G401 (cell line): ENCODE data around the gene KIF21A. TPM values are rescaled to one million over a fixed set of nuclear protein-coding genes. Genes with fewer than 3 reads are reported as not detected.

ENCODE experiments used
- DNase-seq: peaks from one replicate; pipeline ENCODE4 v3.0.0-alpha.2; 2015; ENCODE audit warnings: low spot score
- in situ Hi-C: cut with HindIII; loops from 2 replicates; pipeline ENCODE4 v1.10.0; 2016; ENCODE audit warnings: low sequenced_read_pairs, mixed read lengths
- total RNA-seq: library from RNA; depleted of rRNA; stranded (reverse); fragments of >200 nt; shearing (Covaris generic); gene quantifications from 2 replicates; pipeline ENCODE4 v1.2.3, GENCODE V29; 2014

The KIF21A gene
- total RNA-seq, 1 experiment from 2014 or later: 11.0 TPM

GRCh38 chr12:39401459-39401858 is 41.5 kb downstream of the KIF21A start:
- in situ Hi-C loops: no loop called here

DNA sequence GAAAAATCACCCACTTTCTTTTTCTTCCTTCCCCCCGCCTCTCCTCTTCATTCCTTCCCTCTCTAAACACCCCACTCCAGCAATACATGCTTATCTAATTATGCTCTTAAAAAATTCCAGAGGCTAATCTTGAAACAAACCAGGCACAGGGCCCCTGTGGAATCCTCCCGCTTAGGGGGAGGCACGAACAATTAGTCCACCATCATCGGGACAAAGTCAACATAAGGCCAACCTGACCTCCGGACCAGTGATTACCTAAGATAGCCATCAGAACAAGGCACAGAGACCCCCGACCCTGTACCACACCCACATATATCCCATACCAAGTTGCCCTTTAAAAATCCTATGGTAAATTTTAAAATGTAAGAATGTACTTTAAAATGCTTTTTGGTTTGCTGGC is 47.1 kb downstream of the KIF21A start:
- in situ Hi-C loops: no loop called here
- DNase-seq: no peak

More at GRCh38 chr12:39401459-39401858, 41.5 kb downstream of the KIF21A start:
- DNase-seq: peak; percentile 33

- DNase-seq: peak; percentile 32
- in situ Hi-C loops: no loop called here
Observed at GRCh38 chr12:39393890-39394289, 49.0 kb downstream of the KIF21A start.

DNA sequence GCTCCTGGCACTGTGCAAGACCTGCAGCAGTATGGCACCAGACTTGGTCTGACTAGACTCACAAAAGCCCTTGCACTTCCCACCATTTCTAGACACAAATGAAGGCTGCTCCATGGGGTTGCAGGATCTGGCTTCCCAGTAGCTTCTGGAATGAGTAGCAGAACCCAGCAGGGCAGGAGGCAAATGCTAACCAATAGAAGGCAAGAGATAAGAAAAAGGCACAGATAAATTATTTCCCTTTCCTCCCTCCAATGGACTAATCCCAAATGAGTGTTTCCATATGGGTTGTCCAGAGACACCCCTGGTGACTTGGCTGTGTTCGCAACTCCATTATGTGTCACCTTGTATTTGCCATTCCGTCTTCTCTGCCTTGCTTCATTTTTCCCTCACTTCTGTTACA is 49.7 kb downstream of the KIF21A start:
- peak; percentile 61 for DNase-seq
- in situ Hi-C loops: no loop called here

- DNase-seq: no peak
- in situ Hi-C loops: no loop called here
Observed at GRCh38 chr12:39392154-39392925, 50.6 kb downstream of the KIF21A start.

DNA sequence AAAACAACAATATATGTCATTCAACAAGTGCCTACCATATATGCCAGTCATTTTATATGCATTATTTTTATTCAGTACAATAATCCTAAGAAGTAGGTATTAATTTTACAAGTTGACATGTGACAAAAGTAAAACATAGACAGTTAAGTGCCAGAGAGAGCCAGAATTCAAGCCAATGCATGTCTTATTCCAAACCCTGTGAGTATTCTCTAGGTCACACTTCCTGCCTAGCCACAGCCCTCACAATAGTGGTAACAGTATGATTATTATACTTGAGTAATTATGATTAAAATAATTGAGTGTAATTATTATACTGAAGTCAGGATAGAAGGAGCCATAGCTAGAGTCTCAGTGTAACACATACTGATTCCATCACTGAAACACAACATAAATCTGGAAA is 52.2 kb downstream of the KIF21A start:
- no peak for DNase-seq
- in situ Hi-C loops: no loop called here

DNA sequence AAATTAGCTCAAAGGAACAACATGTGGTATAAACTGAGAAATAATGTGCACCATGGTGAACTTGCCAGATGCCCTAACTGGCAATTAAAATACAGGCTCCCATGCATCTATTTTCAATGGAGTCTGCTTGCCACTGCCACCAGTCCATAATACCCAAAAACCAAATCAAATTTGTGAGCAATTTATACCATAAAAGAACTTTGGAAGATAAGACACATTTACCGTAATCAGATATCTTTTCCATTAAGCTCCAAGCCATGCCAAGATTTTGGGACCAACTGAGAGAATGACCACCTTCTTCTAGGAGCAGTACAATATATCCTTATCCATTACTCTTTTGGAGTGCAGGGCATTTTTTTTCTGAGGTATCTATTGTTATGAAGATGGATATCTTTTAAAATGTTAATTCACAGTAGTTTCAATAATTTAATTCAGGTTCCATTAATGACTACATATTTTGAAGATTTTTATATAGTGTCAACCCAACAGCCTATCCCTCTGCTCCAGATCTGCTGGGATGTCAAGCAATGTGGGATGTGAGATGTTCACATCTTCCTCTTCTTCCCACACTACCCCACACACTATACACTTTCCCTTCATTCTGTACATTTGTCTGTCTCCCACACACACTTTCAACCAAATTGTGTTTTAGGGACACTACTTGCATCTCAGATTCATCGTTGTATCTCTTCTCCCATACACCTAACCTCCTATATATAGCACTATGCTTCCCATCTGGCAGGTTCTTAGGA is 53.3 kb downstream of the KIF21A start:
- DNase-seq: no peak
- in situ Hi-C loops: no loop called here

GRCh38 chr12:39386335-39386734 is 56.6 kb downstream of the KIF21A start:
- in situ Hi-C loops: no loop called here

DNA sequence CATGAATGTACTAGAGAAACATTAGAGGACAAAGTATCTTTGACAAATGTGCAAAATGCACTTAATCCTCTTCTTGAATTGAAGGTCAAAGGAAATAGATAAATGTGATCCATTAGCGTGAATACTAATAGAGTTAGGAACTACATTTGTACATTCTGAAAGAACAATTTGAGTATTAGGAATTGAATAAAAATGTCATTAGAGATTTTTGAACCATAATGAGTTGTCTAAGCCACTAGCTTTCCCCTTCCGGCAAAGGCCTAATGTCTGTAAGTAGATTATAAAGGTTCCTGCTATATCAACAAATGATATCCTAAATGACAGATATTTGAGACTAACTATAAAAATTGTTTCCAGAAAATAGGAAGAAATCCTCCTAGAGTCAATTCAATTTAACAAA is 59.8 kb downstream of the KIF21A start:
- in situ Hi-C loops: no loop called here

More at GRCh38 chr12:39386335-39386734, 56.6 kb downstream of the KIF21A start:
- DNase-seq: no peak

GRCh38 chr12:39380090-39380489 is 62.8 kb downstream of the KIF21A start:
- in situ Hi-C loops: no loop called here
- DNase-seq: no peak

More for the DNA sequence above, 59.8 kb downstream of the KIF21A start:
- DNase-seq: no peak

GRCh38 chr12:39378341-39378740 is 64.6 kb downstream of the KIF21A start:
- DNase-seq: no peak
- in situ Hi-C loops: no loop called here

DNA sequence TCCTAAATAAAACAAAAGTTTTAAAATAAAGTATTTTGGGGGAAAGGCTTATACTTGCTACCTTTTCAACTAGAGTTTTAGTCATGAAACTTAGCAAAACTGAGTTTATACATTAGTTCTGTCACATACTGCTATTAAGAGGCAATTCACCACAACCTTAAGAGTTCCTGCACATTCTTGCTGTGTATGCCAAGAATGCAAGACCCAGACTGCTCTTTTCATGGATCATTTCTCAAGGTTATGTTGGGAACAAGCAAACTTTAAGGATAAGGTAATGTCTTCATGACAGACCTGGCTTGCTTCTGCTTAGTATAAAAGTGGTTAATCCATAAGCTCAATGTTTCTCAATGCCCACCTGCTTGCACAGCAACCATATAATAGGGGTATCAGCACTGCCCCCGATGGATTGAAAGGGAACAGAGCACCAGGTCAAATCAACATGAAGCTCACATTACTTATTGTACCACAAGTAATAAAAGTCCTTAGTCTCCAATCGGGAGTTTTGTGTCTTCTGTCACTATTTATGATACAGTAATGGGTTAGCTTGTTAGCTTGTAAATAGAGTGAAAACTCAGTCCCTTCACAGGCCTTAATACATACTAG is 67.6 kb downstream of the KIF21A start:
- in situ Hi-C loops: no loop called here
- no peak for DNase-seq

GRCh38 chr12:39372929-39373328 is 70.0 kb downstream of the KIF21A start:
- in situ Hi-C loops: no loop called here
- DNase-seq: no peak

GRCh38 chr12:39372204-39372925 is 70.6 kb downstream of the KIF21A start:
- DNase-seq: no peak
- in situ Hi-C loops: no loop called here

DNA sequence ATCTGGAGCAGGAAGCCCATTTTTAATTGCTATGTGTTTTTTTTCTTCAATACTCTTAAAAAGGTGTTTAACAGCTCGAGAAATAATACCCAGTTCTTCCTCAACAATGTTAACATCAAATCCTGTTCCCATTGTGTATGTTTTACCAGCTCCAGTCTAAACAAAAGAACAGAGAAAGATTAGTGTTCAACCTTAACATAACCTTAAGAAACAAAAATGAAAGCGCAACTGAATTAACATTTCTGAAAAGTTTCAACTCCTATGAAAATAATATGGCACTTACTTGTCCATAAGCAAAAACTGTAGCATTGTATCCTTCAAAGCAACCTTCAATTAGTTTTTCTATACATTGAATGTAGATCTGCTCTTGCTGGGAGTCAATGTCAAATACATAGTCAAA is 73.2 kb downstream of the KIF21A start:
- DNase-seq: no peak
- in situ Hi-C loops: no loop called here

GRCh38 chr12:39368891-39369290 is 74.0 kb downstream of the KIF21A start:
- in situ Hi-C loops: no loop called here
- DNase-seq: no peak

- DNase-seq: no peak
- in situ Hi-C loops: no loop called here
Observed at GRCh38 chr12:39368096-39368495, 74.8 kb downstream of the KIF21A start.

GRCh38 chr12:39367494-39367893 is 75.4 kb downstream of the KIF21A start:
- no peak for DNase-seq
- in situ Hi-C loops: no loop called here

DNA sequence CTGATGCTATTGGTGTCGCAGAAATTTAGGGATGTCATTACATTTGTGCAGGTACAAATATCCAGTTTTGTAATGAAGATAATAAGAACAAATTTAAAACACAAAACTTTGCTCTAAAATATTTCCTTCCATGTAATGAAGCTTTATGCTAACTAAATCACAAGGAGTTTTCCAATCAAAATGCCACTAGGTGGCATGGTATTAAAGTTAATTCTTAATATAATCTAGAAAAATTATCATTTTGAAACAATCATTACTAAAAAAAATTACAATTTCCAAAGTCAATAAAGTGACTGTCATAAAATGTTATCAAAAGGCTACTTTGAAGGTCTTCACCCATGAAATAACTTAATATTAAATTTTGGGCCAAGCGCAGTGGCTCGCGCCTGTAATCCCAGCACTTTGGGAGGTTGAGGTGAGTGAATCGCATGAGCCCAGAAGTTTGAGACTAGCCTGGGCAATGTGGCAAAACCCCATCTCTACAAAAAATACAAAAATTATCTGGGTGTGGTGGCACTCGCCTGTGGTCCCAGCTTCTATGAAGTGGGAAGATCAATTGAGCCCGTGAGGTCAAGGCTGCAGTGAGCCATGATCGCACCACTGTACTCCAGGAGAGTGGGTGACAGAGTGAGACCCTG is 77.4 kb downstream of the KIF21A start:
- no peak for DNase-seq
- in situ Hi-C loops: no loop called here
